Osteocyte (in vitro differentiated cells): Measurements from ENCODE around the gene CHRND. TPM values are rescaled to one million over a fixed set of nuclear protein-coding genes. Genes with fewer than 3 reads are reported as not detected.
A peak's percentile ranks its signal among the peaks of the same experiment; 100 is the strongest.

Experiments used
- DNase-seq: peaks from one replicate; pipeline ENCODE4 v3.0.0; 2021; ENCODE audit warnings: mixed read lengths; ENCODE audit not compliant: unreplicated experiment; ENCODE audit errors: extremely low spot score
- H3K27ac Mint-ChIP-seq: one replicate; pipeline ENCODE4 v1.8.0; 2021; ENCODE audit warnings: mild to moderate bottlenecking, mixed read lengths; ENCODE audit not compliant: unreplicated experiment
- H3K27me3 Mint-ChIP-seq: one replicate; pipeline ENCODE4 v1.8.0; 2021; ENCODE audit warnings: mixed read lengths; ENCODE audit not compliant: unreplicated experiment
- H3K36me3 Mint-ChIP-seq: one replicate; pipeline ENCODE4 v1.8.0; 2021; ENCODE audit warnings: mixed read lengths; ENCODE audit not compliant: unreplicated experiment
- H3K4me1 Mint-ChIP-seq: one replicate; pipeline ENCODE4 v1.8.0; 2021; ENCODE audit warnings: mixed read lengths; ENCODE audit not compliant: unreplicated experiment
- H3K4me3 Mint-ChIP-seq: one replicate; pipeline ENCODE4 v1.8.0; 2021; ENCODE audit warnings: mild to moderate bottlenecking, moderate library complexity, mixed read lengths; ENCODE audit not compliant: unreplicated experiment
- H3K9me3 Mint-ChIP-seq: one replicate; pipeline ENCODE4 v1.8.0; 2021; ENCODE audit warnings: mixed read lengths; ENCODE audit not compliant: unreplicated experiment
- CTCF ChIP-seq: fragments of 200-600 bp; sonication (generic); IDR thresholded peaks from 2 replicates; pipeline ENCODE4 v1.5.0; 2021; ENCODE audit warnings: antibody characterized with exemption, mild to moderate bottlenecking, moderate library complexity
- total RNA-seq: library from RNA; stranded (reverse); gene quantifications from 2 replicates; pipeline ENCODE4 v1.2.1, GENCODE V29; 2021

CHRND gene
- total RNA-seq, 1 donor from 2014 or later: not detected

GRCh38 chr2:232483311-232483922, 42.5 kb upstream of the CHRND start:
- Mint-ChIP-seq H3K27me3 (peaks cover 33% of the 10 kb centered on the region), H3K36me3 (no peaks in the 10 kb centered on the region), H3K9me3 (no peaks in the 10 kb centered on the region), H3K4me1 (peaks cover 7% of the 10 kb centered on the region), H3K4me3 (no peak overlapping the region), H3K27ac (no peak overlapping the region)
- TF ChIP-seq CTCF: no peak
- no peak for DNase-seq

GRCh38 chr2:232483923-232484627, 41.9 kb upstream of the CHRND start:
- Mint-ChIP-seq H3K4me3 (no peak overlapping the region), H3K27me3 (peaks cover 37% of the 10 kb centered on the region), H3K9me3 (no peaks in the 10 kb centered on the region), H3K4me1 (peaks cover 7% of the 10 kb centered on the region), H3K27ac (no peak overlapping the region), H3K36me3 (no peaks in the 10 kb centered on the region)
- no peak for TF ChIP-seq CTCF
- DNase-seq: no peak

- no peak for DNase-seq
- Mint-ChIP-seq H3K27ac (no peak overlapping the region), H3K4me1 (peaks cover 7% of the 10 kb centered on the region), H3K27me3 (peaks cover 34% of the 10 kb centered on the region), H3K9me3 (no peaks in the 10 kb centered on the region), H3K4me3 (peak overlapping the region; percentile 38), H3K36me3 (no peaks in the 10 kb centered on the region)
- no peak for TF ChIP-seq CTCF
Observed at GRCh38 chr2:232484628-232485347, 41.2 kb upstream of the CHRND start.

- H3K4me3 Mint-ChIP-seq: peak overlapping the region; percentile 38
- no peaks in the 10 kb centered on the region for H3K36me3 Mint-ChIP-seq
- DNase-seq: no peak
- H3K27ac Mint-ChIP-seq: no peak overlapping the region
- H3K27me3 Mint-ChIP-seq: peaks cover 36% of the 10 kb centered on the region
- no peaks in the 10 kb centered on the region for H3K9me3 Mint-ChIP-seq
- peaks cover 9% of the 10 kb centered on the region for H3K4me1 Mint-ChIP-seq
- no peak for TF ChIP-seq CTCF
Observed at GRCh38 chr2:232485348-232485756, 40.6 kb upstream of the CHRND start.
